Activated effector memory CD4-positive, alpha-beta T cell treated with anti-CD3 and anti-CD28 coated beads, Interleukin-2, amount 50 U/mL, for 16 hours (primary cell): Measurements from ENCODE around the gene CYP1B1.
A peak's percentile ranks its signal among the peaks of the same experiment; 100 is the strongest.
"Not testable (repeated sequence)": the region's sequence is repeated elsewhere in the genome, so short reads cannot be mapped to it uniquely, and the experiment has no call there.

Experiments used
- DNase-seq: peaks from one replicate; pipeline ENCODE4 v3.0.0-alpha.2; 2020

The CYP1B1 gene

GRCh38 chr2:38075507-38076151 lies at the start of gene CYP1B1:
CYP1B1 (minus strand) TSS chr2:38076151; CDS start chr2:38075388, 763 bp downstream.
- peak; percentile 61 for DNase-seq

- no peak for DNase-seq
These were observed 49.1 kb upstream of the CYP1B1 start for GRCh38 chr2:38125007-38125406.

- DNase-seq, result no peak
These were observed 48.0 kb upstream of the CYP1B1 start for GRCh38 chr2:38123911-38124310.

- DNase-seq, result no peak
These were observed 46.4 kb upstream of the CYP1B1 start for GRCh38 chr2:38122344-38122743.

GRCh38 chr2:38121481-38121880 lies 45.5 kb upstream of the CYP1B1 start:
- no peak for DNase-seq

- DNase-seq, result no peak
These were observed 44.9 kb upstream of the CYP1B1 start for GRCh38 chr2:38120829-38121228.

GRCh38 chr2:38120264-38120592 lies 44.3 kb upstream of the CYP1B1 start:
- DNase-seq, result no peak

GRCh38 chr2:38116762-38117161 lies 40.8 kb upstream of the CYP1B1 start:
- no peak for DNase-seq

GRCh38 chr2:38115216-38116032 lies 39.5 kb upstream of the CYP1B1 start:
- DNase-seq, result peak; percentile 86

GRCh38 chr2:38113981-38114708 lies 38.2 kb upstream of the CYP1B1 start:
- DNase-seq, result no peak

- no peak for DNase-seq
These were observed 37.1 kb upstream of the CYP1B1 start for GRCh38 chr2:38113051-38113450.

- not testable (repeated sequence) for DNase-seq
These were observed 35.4 kb upstream of the CYP1B1 start for GRCh38 chr2:38111350-38111749.

GRCh38 chr2:38109732-38110181 lies 33.8 kb upstream of the CYP1B1 start:
- no peak for DNase-seq

- DNase-seq, result no peak
These were observed 33.2 kb upstream of the CYP1B1 start for GRCh38 chr2:38108907-38109731.

- DNase-seq, result no peak
These were observed 31.9 kb upstream of the CYP1B1 start for GRCh38 chr2:38107738-38108410.

GRCh38 chr2:38106405-38107094 lies 30.6 kb upstream of the CYP1B1 start:
- no peak for DNase-seq

- DNase-seq, result no peak
These were observed 30.0 kb upstream of the CYP1B1 start for GRCh38 chr2:38105922-38106321.

- no peak for DNase-seq
These were observed 28.6 kb upstream of the CYP1B1 start for GRCh38 chr2:38104598-38104997.

- no peak for DNase-seq
These were observed 24.4 kb upstream of the CYP1B1 start for GRCh38 chr2:38100328-38100727.

- no peak for DNase-seq
These were observed 23.4 kb upstream of the CYP1B1 start for GRCh38 chr2:38099099-38100028.
